ENCODE measurements around the gene CAMTA1. TPM values are rescaled to one million over a fixed set of nuclear protein-coding genes. Genes with fewer than 3 reads are reported as not detected.

The CAMTA1 gene
- total RNA-seq, 1 donor from 2014 or later: 47.9 TPM

DNA sequence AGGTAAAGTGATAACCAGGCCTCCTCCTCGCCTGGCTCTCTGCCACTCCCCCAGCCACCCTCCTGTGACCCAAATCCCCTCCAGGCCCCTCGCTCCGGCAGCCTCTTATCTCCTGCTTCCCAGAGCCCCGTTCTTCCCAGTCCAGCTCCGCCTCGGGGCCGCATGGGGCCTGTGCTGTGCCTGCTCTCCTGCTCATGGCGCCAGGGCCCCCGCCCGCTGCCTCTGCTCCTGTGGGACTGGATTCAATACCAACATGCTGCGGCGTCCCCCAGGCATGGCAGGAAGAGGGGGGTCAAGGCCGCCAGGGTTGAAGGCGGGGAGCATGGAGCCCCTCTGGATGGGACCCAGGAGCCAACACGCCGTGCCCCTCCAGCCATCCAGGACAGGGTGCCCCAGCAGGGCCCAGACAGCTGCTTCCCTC lies 772.8 kb downstream of the CAMTA1 start:
- H3K27me3 ChIP-seq (ENCODE audit: low read depth): no peaks in the 10 kb centered on the region
- no peaks in the 10 kb centered on the region for H3K4me1 ChIP-seq
- TF ChIP-seq, protein P1, sequence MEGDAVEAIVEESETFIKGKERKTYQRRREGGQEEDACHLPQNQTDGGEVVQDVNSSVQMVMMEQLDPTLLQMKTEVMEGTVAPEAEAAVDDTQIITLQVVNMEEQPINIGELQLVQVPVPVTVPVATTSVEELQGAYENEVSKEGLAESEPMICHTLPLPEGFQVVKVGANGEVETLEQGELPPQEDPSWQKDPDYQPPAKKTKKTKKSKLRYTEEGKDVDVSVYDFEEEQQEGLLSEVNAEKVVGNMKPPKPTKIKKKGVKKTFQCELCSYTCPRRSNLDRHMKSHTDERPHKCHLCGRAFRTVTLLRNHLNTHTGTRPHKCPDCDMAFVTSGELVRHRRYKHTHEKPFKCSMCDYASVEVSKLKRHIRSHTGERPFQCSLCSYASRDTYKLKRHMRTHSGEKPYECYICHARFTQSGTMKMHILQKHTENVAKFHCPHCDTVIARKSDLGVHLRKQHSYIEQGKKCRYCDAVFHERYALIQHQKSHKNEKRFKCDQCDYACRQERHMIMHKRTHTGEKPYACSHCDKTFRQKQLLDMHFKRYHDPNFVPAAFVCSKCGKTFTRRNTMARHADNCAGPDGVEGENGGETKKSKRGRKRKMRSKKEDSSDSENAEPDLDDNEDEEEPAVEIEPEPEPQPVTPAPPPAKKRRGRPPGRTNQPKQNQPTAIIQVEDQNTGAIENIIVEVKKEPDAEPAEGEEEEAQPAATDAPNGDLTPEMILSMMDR (IDR thresholded peaks at IDR 0.05): no peak
- H3K9me3 ChIP-seq: no peaks in the 10 kb centered on the region
- no peak overlapping the region for H3K27ac ChIP-seq
- H3K4me3 ChIP-seq: no peak overlapping the region
- ATAC-seq: no peak
- H3K36me3 ChIP-seq: no peaks in the 10 kb centered on the region
- DNase-seq: no peak
- intact Hi-C loops (cut with DNase I): no loop called here

DNA sequence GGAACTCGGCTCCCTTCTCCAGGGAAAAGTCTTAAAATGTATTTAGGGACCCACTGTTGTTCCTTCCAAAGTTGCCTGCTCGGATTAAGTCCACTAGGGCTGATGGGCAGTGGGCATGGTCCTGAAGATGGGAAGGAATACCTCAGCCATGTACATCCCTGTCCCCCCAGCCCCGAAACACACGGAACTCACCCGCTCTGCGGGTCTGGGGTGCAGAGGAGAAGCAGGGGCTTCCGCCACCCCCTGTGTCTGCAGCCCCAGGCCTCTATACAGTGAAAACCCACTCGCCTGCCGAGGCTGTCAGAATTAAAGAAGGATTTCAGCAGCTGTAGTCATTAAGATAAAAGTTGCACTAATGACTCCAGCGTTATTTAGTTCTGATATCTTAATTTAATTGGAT lies 773.2 kb downstream of the CAMTA1 start:
- H3K4me1 ChIP-seq: no peaks in the 10 kb centered on the region
- ATAC-seq (no peak), DNase-seq (no peak)
- TF ChIP-seq, protein P1 (IDR thresholded peaks at IDR 0.05): no peak
- H3K9me3 ChIP-seq: no peaks in the 10 kb centered on the region
- no peak overlapping the region for H3K4me3 ChIP-seq
- intact Hi-C loops (cut with DNase I): no loop called here
- no peaks in the 10 kb centered on the region for H3K36me3 ChIP-seq
- no peaks in the 10 kb centered on the region for H3K27me3 ChIP-seq (ENCODE audit: low read depth)
- no peak overlapping the region for H3K27ac ChIP-seq

DNA sequence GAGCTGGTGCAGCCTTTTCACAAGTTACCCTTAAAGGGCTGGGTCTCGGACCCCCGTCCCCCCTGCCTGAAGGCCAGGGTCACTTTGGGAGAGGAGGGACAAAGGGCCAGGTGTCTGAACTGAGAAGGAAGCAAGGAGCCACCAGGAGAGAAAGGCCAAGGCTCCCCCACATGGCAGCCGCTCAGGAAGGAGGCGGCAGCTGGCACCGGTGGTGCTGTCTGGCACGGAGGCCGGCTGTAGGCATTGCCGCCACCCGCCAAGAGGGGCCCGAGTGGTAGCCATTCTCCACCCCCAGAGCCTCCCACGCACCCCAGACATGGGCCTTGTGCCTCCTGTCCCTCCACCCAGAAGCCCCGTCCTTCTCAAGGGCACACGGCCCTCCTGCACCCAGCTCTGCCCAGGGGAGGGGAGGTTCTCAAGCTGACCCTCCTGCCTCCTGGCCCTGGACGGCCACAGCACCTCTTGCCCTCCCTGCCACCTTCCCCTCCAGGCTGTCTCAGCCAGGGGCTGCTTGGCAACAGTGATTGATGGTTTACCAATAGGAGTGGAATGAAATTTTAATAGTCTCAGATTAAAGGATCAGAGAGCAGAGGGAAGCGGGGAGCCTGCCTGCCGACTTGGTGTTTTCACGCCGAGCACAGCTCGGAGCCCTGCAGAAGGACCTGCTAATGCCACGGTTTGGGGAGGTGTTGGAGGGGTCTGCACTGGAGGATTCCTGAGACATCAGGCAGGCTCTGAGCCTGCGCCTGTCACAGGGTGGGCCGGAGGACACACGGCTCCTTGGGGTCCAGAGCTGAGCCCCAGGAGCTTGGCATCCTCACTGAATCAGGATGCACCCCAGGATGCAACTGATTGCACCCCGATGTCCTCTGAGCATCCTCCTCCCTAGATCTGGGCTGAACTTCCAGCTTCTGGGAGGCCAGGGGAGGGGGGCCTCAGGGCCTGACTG lies 773.9 kb downstream of the CAMTA1 start:
- intact Hi-C loops (cut with DNase I): no loop called here
- ATAC-seq (no peak), DNase-seq (no peak)

DNA sequence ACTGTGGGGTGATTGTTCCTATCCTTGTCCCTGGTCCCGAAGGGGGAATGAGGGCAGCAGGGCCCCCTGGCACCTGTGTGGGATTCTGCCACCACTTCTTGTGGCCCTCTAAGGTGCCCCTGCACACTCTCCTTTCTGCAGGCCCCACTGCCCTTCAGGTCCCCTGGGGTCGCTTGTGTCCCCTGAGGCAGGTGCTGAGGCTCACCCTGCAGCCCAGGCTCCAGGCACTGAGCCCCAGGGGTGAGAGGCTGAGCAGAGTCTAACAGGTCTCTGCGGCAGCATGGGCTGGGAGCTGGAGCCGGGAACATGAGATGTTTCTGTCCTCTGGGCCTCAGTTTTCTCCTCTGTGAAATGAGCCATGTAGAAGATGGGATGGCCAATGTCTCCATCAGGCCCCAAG lies 774.9 kb downstream of the CAMTA1 start:
- DNase-seq: no peak
- TF ChIP-seq, protein P1 (IDR thresholded peaks at IDR 0.05): no peak

More for the DNA sequence above, 773.9 kb downstream of the CAMTA1 start:
- Histone ChIP-seq H3K36me3 (no peaks in the 10 kb centered on the region), H3K9me3 (no peaks in the 10 kb centered on the region), H3K4me1 (no peaks in the 10 kb centered on the region), H3K27me3 (ENCODE audit: low read depth) (no peaks in the 10 kb centered on the region), H3K27ac (no peak overlapping the region), H3K4me3 (no peak overlapping the region)
- TF ChIP-seq, protein P1 (IDR thresholded peaks at IDR 0.05): no peak

DNA sequence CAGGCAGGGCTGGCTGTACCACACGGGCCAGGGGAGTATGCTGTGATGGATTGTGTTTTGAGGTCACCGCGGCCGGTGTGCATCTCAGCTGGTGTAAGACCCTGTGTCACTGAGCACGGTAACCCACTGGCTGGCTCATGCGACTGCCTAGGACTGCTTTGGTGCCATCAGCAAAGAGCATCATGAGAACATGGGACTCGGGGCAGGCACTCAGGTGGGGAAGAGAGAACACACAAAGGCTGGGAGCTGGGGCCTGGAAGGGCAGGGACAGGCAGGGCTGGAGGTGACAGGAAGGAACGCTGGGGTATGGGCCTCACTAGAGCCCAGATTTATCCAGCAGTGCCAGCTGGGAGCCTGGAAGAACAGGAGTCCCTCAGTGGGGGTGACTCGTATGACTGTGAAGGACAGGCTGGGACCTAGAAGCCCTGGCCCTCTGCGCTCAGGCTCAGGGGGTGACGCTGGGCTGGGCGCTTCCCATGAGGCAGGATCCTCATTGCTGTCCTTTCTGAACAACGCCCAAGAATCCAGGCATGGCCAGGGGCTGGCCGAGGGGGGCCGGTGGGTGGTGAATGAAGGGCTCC lies 775.4 kb downstream of the CAMTA1 start:
- H3K4me1 ChIP-seq: no peaks in the 10 kb centered on the region
- TF ChIP-seq, protein P1 (IDR thresholded peaks at IDR 0.05): no peak
- no peaks in the 10 kb centered on the region for H3K36me3 ChIP-seq
- DNase-seq (no peak), ATAC-seq (no peak)
- intact Hi-C loops (cut with DNase I): no loop called here
- no peak overlapping the region for H3K27ac ChIP-seq
- no peaks in the 10 kb centered on the region for H3K9me3 ChIP-seq
- no peaks in the 10 kb centered on the region for H3K27me3 ChIP-seq (ENCODE audit: low read depth)
- no peak overlapping the region for H3K4me3 ChIP-seq

More for the DNA sequence above, 774.9 kb downstream of the CAMTA1 start:
- intact Hi-C loops (cut with DNase I): no loop called here
- H3K36me3 ChIP-seq: no peaks in the 10 kb centered on the region
- no peaks in the 10 kb centered on the region for H3K9me3 ChIP-seq
- no peak overlapping the region for H3K27ac ChIP-seq
- no peaks in the 10 kb centered on the region for H3K4me1 ChIP-seq
- no peak for ATAC-seq
- H3K27me3 ChIP-seq (ENCODE audit: low read depth): no peaks in the 10 kb centered on the region
- no peak overlapping the region for H3K4me3 ChIP-seq

All from lower lobe of right lung (tissue), 2 donors.